Measurements from ENCODE around the gene NRG3. TPM values are rescaled to one million over a fixed set of nuclear protein-coding genes. Genes with fewer than 3 reads are reported as not detected.

Gene NRG3
- total RNA-seq, 1 experiment from 2014 or later: 0.66 TPM

DNA sequence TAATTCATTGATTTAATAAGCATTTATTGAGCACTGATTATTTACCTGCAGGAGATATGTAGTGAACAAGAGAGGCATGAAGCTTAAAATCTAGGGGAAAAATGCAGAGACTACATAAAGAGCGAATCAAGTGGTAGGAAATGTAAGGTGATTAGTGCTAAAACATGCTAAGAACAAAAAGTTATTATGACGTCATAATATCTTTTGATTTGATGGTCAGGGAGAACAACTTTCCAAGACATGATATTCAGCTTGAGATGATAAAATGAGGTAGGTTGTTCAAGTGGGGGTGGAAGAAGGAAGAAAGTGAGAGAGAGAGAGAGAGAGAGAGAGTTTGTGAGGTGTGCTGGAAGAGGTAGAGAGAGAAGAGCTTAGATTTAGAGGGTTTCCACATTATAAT lies 317.7 kb downstream of the NRG3 start:
- no peaks in the 10 kb centered on the region for H3K4me1 ChIP-seq
- intact Hi-C loops (cut with micrococcal nuclease; ENCODE audit: unreplicated experiment): no loop called here
- TF ChIP-seq, protein P1, sequence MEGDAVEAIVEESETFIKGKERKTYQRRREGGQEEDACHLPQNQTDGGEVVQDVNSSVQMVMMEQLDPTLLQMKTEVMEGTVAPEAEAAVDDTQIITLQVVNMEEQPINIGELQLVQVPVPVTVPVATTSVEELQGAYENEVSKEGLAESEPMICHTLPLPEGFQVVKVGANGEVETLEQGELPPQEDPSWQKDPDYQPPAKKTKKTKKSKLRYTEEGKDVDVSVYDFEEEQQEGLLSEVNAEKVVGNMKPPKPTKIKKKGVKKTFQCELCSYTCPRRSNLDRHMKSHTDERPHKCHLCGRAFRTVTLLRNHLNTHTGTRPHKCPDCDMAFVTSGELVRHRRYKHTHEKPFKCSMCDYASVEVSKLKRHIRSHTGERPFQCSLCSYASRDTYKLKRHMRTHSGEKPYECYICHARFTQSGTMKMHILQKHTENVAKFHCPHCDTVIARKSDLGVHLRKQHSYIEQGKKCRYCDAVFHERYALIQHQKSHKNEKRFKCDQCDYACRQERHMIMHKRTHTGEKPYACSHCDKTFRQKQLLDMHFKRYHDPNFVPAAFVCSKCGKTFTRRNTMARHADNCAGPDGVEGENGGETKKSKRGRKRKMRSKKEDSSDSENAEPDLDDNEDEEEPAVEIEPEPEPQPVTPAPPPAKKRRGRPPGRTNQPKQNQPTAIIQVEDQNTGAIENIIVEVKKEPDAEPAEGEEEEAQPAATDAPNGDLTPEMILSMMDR (IDR thresholded peaks at IDR 0.05; ENCODE audit: insufficient read depth in 1 of 2, low read depth in 1 of 2, low read length in 1 of 2, severe bottlenecking in 1 of 2, unreplicated experiment in 1 of 2): no peak
- Mint-ChIP-seq H3K4me1 (ENCODE audit: low read depth, unreplicated experiment) (no peaks in the 10 kb centered on the region), H3K4me3 (ENCODE audit: unreplicated experiment) (no peak overlapping the region), H3K27ac (ENCODE audit: unreplicated experiment) (no peak overlapping the region), H3K9me3 (ENCODE audit: unreplicated experiment) (no peaks in the 10 kb centered on the region), H3K36me3 (ENCODE audit: insufficient read depth, unreplicated experiment) (no peaks in the 10 kb centered on the region), H3K27me3 (ENCODE audit: insufficient read depth, unreplicated experiment) (no peaks in the 10 kb centered on the region)
- no peaks in the 10 kb centered on the region for H3K36me3 ChIP-seq (ENCODE audit: control insufficient read depth, insufficient read depth, low read length)
- no peaks in the 10 kb centered on the region for H3K9me3 ChIP-seq
- H3K4me3 ChIP-seq (ENCODE audit: low read depth, low read length): no peak overlapping the region
- POLR2A ChIA-PET: no interaction called here
- no TSS peak for BruUV-seq (replicated peaks)
- no peaks in the 10 kb centered on the region for H3K27me3 ChIP-seq (replicated peaks; ENCODE audit: control insufficient read depth, insufficient read depth, low read length)
- CTCF ChIA-PET: no interaction called here
- DNase-seq: no peak

DNA sequence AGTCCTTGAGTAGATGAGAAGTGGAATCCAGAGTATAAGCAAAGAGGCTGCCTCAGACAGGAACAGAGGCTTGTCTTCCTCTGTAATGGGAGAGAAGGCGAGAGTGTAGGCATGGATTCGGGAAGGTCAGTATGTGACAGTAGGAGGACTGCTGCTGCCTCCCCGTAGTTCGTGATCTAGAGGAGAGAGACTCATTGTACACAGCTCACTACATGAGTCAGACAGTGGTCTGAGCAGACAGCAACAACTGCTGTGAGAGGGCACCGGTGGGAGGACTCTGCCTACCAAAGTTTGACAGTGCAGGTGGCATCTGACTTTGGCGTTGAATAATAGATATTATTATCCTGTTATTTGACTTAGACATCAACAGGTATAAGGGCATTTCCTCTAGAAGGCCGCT lies 319.4 kb downstream of the NRG3 start:
- Histone ChIP-seq H3K4me1 (no peaks in the 10 kb centered on the region), H3K4me3 (ENCODE audit: low read depth, low read length) (no peak overlapping the region), H3K9me3 (no peaks in the 10 kb centered on the region), H3K36me3 (ENCODE audit: control insufficient read depth, insufficient read depth, low read length) (no peaks in the 10 kb centered on the region), H3K27me3 (replicated peaks; ENCODE audit: control insufficient read depth, insufficient read depth, low read length) (no peaks in the 10 kb centered on the region)
- Mint-ChIP-seq H3K4me3 (ENCODE audit: unreplicated experiment) (no peak overlapping the region), H3K9me3 (ENCODE audit: unreplicated experiment) (no peaks in the 10 kb centered on the region), H3K4me1 (ENCODE audit: low read depth, unreplicated experiment) (no peaks in the 10 kb centered on the region), H3K27me3 (ENCODE audit: insufficient read depth, unreplicated experiment) (no peaks in the 10 kb centered on the region), H3K36me3 (ENCODE audit: insufficient read depth, unreplicated experiment) (no peaks in the 10 kb centered on the region), H3K27ac (ENCODE audit: unreplicated experiment) (no peak overlapping the region)
- CTCF ChIA-PET: no interaction called here
- TF ChIP-seq, protein P1 (IDR thresholded peaks at IDR 0.05; ENCODE audit: insufficient read depth in 1 of 2, low read depth in 1 of 2, low read length in 1 of 2, severe bottlenecking in 1 of 2, unreplicated experiment in 1 of 2): no peak
- BruUV-seq (replicated peaks): no TSS peak
- POLR2A ChIA-PET: no interaction called here
- intact Hi-C loops (cut with micrococcal nuclease; ENCODE audit: unreplicated experiment): no loop called here
- no peak for DNase-seq

DNA sequence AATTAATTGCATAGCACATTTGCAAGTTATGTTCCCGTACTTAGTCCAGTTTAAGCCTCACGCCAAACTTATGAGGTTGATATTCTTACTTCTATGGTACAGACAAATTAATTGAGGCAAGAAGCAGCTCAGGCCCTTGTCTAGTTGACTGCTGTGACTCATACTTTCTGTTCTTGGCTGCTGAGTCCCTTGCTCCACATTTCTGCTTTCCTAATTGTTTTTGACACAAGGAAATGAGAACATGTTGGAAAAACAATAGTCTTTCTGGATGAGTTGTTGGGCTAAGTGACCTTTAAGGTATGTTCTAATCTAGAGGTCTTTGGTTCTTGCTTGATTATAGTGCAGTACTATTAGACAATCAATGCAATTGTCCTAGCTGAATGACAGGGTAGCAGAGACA lies 331.8 kb downstream of the NRG3 start:
- Histone ChIP-seq H3K36me3 (ENCODE audit: control insufficient read depth, insufficient read depth, low read length) (no peaks in the 10 kb centered on the region), H3K27me3 (replicated peaks; ENCODE audit: control insufficient read depth, insufficient read depth, low read length) (no peaks in the 10 kb centered on the region), H3K4me1 (no peaks in the 10 kb centered on the region), H3K4me3 (ENCODE audit: low read depth, low read length) (no peak overlapping the region), H3K9me3 (no peaks in the 10 kb centered on the region)
- Mint-ChIP-seq H3K27ac (ENCODE audit: unreplicated experiment) (no peak overlapping the region), H3K27me3 (ENCODE audit: insufficient read depth, unreplicated experiment) (peaks cover 4% of the 10 kb centered on the region), H3K9me3 (ENCODE audit: unreplicated experiment) (peaks cover 7% of the 10 kb centered on the region), H3K4me1 (ENCODE audit: low read depth, unreplicated experiment) (no peaks in the 10 kb centered on the region), H3K4me3 (ENCODE audit: unreplicated experiment) (no peak overlapping the region), H3K36me3 (ENCODE audit: insufficient read depth, unreplicated experiment) (no peaks in the 10 kb centered on the region)
- CTCF ChIA-PET: interaction anchor here (0.5 kb wide), 1 partner anchor 1890 kb away, joined by 6 read pairs; no protein-coding TSS in a partner anchor
- TF ChIP-seq, protein P1 (IDR thresholded peaks at IDR 0.05; ENCODE audit: insufficient read depth in 1 of 2, low read depth in 1 of 2, low read length in 1 of 2, severe bottlenecking in 1 of 2, unreplicated experiment in 1 of 2): no peak
- intact Hi-C loops (cut with micrococcal nuclease; ENCODE audit: unreplicated experiment): no loop called here
- POLR2A ChIA-PET: no interaction called here
- BruUV-seq (replicated peaks): no TSS peak
- no peak for DNase-seq

Measured in Caco-2 (cell line).